ENCODE data around the gene AP2M1.

Gene AP2M1

DNA sequence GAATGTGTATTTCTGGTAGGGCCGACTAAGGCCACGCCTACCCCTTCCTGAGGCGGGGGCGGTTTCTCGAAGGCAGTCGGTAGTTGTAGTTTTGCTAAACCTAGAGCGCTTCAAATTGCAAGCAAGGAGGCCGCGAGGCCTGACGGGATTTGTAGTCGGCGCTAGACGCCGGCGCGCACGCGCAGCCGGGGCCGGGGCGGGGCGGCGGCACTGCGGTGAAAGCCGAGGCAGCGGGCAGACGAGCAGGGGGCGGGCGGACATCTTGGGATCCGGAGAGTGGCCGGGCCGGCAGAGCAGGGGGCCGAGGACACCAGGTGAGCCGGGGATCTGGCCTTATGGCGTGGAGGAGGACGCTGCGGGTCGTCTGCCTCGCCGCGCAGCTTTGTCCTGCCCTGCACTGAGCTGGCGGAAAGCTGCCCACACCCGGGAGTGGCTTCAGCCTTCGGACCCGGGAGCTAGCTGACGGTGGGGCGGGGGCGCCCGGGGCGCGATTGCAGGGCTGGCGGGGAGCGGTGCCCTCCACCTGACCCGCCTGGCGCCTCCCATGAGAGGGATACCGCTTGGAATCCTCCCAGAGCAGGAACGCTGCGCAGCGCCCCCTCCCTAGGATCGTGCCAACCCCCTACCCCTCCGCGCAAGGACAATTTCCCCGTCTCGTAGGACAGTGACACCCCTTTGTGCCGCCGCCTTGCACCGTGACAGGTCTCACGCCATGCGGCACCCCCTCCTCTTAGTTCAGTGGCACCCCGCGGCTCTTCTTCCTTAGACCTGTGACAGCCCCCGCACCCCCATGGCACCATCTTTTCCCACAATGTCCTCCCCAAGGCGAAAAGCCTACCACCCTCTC is at the start of gene AP2M1:
AP2M1 (plus strand) TSS at position 210 of the 847 bp plus-strand sequence. CDS start 2,139 bp downstream, outside the sequence.
- TF ChIP-seq, protein P1, sequence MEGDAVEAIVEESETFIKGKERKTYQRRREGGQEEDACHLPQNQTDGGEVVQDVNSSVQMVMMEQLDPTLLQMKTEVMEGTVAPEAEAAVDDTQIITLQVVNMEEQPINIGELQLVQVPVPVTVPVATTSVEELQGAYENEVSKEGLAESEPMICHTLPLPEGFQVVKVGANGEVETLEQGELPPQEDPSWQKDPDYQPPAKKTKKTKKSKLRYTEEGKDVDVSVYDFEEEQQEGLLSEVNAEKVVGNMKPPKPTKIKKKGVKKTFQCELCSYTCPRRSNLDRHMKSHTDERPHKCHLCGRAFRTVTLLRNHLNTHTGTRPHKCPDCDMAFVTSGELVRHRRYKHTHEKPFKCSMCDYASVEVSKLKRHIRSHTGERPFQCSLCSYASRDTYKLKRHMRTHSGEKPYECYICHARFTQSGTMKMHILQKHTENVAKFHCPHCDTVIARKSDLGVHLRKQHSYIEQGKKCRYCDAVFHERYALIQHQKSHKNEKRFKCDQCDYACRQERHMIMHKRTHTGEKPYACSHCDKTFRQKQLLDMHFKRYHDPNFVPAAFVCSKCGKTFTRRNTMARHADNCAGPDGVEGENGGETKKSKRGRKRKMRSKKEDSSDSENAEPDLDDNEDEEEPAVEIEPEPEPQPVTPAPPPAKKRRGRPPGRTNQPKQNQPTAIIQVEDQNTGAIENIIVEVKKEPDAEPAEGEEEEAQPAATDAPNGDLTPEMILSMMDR (IDR thresholded peaks at IDR 0.05; ENCODE audit: insufficient read depth, low read length, poor library complexity, severe bottlenecking) = peak; percentile 19
- peak; percentile 98 for DNase-seq (ENCODE audit: extremely low read depth, insufficient read length)
- Histone ChIP-seq H3K27me3 (replicated peaks; ENCODE audit: control insufficient read depth, insufficient read depth, low read length) (no peaks in the 10 kb centered on the region), H3K36me3 (ENCODE audit: control insufficient read depth, insufficient read depth, low read length) (peaks cover 29% of the 10 kb centered on the region), H3K4me3 (replicated peaks; ENCODE audit: low read depth, low read length) (peak within 1 kb of the TSS; percentile 82)

DNA sequence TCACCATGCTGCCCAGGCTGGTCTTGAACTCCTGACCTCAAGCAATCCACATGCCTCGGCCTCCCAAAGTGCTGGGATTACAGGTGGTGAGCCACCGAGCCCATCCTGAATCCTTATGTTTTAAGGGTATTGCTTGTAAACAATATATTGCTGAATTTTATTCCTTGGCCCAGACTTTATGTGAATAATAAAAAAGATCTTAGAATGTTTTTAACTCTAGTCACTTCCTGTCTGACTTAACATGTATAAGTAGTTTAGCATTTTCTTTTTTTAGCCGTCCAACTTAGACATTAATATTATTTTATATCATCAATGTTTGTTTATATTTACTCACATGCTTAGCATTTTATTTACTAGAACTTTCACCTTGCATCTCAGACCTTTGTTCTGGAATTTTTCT is 48.6 kb upstream of the AP2M1 start:
- H3K36me3 ChIP-seq (ENCODE audit: control insufficient read depth, insufficient read depth, low read length) = no peaks in the 10 kb centered on the region
- TF ChIP-seq, protein P1 (IDR thresholded peaks at IDR 0.05; ENCODE audit: insufficient read depth, low read length, poor library complexity, severe bottlenecking) = no peak
- no peak for DNase-seq (ENCODE audit: extremely low read depth, insufficient read length)
- H3K4me3 ChIP-seq (replicated peaks; ENCODE audit: low read depth, low read length) = no peak overlapping the region
- no peaks in the 10 kb centered on the region for H3K27me3 ChIP-seq (replicated peaks; ENCODE audit: control insufficient read depth, insufficient read depth, low read length)

DNA sequence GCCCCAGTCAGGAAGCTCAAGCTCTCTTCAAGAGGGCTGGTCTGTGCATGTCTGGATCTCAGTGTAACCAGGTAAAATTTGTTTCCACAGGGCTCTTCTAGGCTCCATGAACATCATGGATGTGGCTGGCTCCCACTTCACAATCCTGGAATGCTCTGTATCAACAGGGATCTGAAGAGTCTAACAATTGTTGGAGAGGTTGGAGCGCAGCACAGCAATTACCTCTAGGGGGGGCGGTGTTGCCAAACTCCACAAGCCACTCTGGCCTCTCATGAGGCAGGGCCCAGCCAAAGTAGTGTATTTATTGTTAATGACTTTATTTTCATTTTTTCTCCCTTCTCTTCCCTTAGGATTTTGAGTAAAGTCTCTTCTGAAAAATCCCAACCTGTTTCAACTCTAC is 45.6 kb upstream of the AP2M1 start:
- H3K36me3 ChIP-seq (ENCODE audit: control insufficient read depth, insufficient read depth, low read length) = no peaks in the 10 kb centered on the region
- no peak for DNase-seq (ENCODE audit: extremely low read depth, insufficient read length)
- no peak overlapping the region for H3K4me3 ChIP-seq (replicated peaks; ENCODE audit: low read depth, low read length)
- H3K27me3 ChIP-seq (replicated peaks; ENCODE audit: control insufficient read depth, insufficient read depth, low read length) = no peaks in the 10 kb centered on the region
- TF ChIP-seq, protein P1 (IDR thresholded peaks at IDR 0.05; ENCODE audit: insufficient read depth, low read length, poor library complexity, severe bottlenecking) = peak; percentile 61

DNA sequence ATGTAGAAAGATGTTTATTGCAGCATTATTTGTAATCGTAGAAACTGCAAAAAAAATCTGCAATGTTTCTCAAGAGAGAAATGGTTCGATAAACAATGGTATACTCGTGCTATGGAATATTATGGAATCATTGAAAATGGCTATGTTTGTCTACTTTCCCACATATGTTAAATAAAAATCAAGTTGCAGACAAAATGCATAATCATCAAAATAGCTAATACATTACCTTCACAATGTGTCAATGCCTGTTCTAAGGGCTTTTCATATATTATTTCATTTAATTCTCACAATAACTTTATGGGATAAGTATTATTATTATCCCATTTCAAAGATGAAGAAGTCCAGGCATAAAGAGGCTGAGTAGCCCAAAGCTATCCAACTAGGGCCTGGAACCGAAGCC is 41.7 kb upstream of the AP2M1 start:
- TF ChIP-seq, protein P1 (IDR thresholded peaks at IDR 0.05; ENCODE audit: insufficient read depth, low read length, poor library complexity, severe bottlenecking) = no peak
- no peaks in the 10 kb centered on the region for H3K27me3 ChIP-seq (replicated peaks; ENCODE audit: control insufficient read depth, insufficient read depth, low read length)
- no peak for DNase-seq (ENCODE audit: extremely low read depth, insufficient read length)
- no peaks in the 10 kb centered on the region for H3K36me3 ChIP-seq (ENCODE audit: control insufficient read depth, insufficient read depth, low read length)
- no peak overlapping the region for H3K4me3 ChIP-seq (replicated peaks; ENCODE audit: low read depth, low read length)

DNA sequence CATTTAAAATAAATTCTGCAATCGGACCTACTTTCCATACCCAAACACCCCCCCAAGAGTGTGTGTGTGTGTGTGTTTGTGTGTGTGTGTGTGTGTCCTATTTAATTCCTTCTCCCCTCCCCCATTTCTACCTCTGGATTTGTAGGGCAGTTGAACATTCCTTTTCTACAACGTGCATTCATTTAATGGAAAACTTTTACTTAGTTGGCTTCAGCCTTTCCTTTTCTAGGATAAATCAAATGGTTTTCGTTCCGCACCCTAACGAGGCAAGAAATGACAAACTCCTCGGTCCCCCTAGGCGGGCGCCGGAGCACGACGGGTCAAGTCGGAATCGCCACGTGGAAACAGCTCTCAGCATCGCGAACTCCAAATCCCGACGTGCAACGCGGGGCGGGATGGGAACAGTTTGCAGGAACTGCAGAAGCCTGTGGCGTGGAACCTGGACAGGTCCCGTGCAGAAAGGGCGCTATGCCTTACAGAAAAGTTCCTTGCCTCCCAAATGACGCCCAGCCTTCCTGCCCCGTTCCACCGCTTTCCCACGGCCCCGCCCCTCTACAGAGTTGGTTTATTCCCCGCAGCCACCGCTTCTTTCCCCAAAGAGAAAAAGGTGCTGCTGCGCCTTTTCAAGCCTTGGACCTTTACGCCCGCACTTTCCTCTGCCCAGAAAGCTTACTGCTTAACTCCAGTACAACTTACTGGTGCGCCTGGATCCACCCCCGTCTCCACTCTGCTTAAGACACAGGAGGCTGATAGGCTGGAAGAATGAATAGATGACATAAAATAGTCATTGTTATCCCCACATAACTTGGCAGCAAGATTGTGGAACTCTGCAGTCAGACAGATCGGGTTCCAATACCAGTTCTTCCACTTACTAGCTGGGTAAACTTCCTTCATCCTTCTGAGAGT is 40.6 kb upstream of the AP2M1 start:
- H3K4me3 ChIP-seq (replicated peaks; ENCODE audit: low read depth, low read length) = peak overlapping the region; percentile 100
- H3K36me3 ChIP-seq (ENCODE audit: control insufficient read depth, insufficient read depth, low read length) = no peaks in the 10 kb centered on the region
- TF ChIP-seq, protein P1 (IDR thresholded peaks at IDR 0.05; ENCODE audit: insufficient read depth, low read length, poor library complexity, severe bottlenecking) = no peak
- DNase-seq (ENCODE audit: extremely low read depth, insufficient read length) = peak; percentile 73
- no peaks in the 10 kb centered on the region for H3K27me3 ChIP-seq (replicated peaks; ENCODE audit: control insufficient read depth, insufficient read depth, low read length)

Data from GM06990 (cell line).